Vagina (tissue), 2 donors: ENCODE measurements around the gene LIPG.

Source experiments
- CTCF ChIP-seq, 3 experiments: fragments of 450-650 bp in 2 of 3; fragments of 200-600 bp in 1 of 3; sonication (generic) in 1 of 3; IDR thresholded peaks; one replicate each; pipeline ENCODE4 v1.5.1; 2017 to 2019; ENCODE audit warnings: antibody characterized with exemption in 3 of 3, mild to moderate bottlenecking in 2 of 3, moderate library complexity in 2 of 3
- POLR2AphosphoS5 ChIP-seq, 2 donors: sonication (generic); formaldehyde crosslinking; IDR thresholded peaks; one replicate each; pipeline ENCODE4 v1.9.0; 2017; ENCODE audit warnings: antibody characterized with exemption in 2 of 2, mild to moderate bottlenecking in 2 of 2, low read depth in 1 of 2; ENCODE audit not compliant: insufficient read depth in 1 of 2

- TF ChIP-seq POLR2AphosphoS5 (IDR thresholded peaks at IDR 0.05; ENCODE audit: insufficient read depth in 1 of 2, low read depth in 1 of 2) (no peak), CTCF (IDR thresholded peaks at IDR 0.05) (no peak)
Observed at GRCh38 chr18:49648326-49648725, 86.5 kb downstream of the LIPG start.
